ENCODE data around the gene AKR1C4. TPM values are rescaled to one million over a fixed set of nuclear protein-coding genes. Genes with fewer than 3 reads are reported as not detected.

Gene AKR1C4
- total and polyA plus RNA-seq, 2 donors (not counting 1 experiment from before 2014, with no cell fraction given) = not detected

DNA sequence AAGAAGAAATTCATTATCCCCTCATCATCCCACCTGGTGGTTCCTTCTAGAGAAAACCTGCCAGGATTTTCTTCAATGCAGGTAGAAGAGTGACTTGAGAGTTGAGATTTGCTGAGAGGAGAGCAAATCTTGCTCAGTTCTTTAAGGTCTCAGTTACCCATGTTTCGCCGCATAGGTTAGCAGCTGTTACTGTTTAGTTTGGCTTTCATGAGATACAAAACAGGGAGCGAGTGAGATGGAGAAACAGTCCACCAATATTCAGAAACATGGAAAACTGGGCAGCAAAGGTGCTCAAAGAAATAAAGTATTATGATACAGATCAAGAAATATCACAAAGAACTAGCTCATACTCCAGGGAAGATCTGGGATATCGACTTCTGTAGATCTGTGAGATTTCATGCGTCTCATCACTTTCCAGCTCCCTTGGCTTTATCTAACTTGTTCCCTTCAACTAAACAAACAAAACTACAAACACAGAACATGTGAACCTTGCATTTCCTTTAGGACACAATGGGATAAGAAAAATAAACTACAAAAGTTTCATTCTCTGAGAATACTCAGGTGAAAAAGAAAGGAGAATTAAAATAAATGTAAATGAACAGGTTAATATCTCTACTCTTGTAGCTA lies 63.4 kb downstream of the AKR1C4 start:
- no peak for TF ChIP-seq EZH2 (IDR thresholded peaks at IDR 0.05; ENCODE audit: low read length, missing control alignments)
- no peak for TF ChIP-seq CTCF (conservative IDR thresholded peaks at IDR 0.05 in 1 of 2, IDR thresholded peaks at IDR 0.05 in 1 of 2; ENCODE audit: low read depth in 1 of 2, low read length in 2 of 2)
- no peak overlapping the region for H3K9ac ChIP-seq (ENCODE audit: insufficient read depth, low read length)
- H3K9me3 ChIP-seq (ENCODE audit: control insufficient read depth, insufficient read depth, low read depth, low read length) = no peaks in the 10 kb centered on the region
- no peak overlapping the region for H3K4me3 ChIP-seq (replicated peaks in 1 of 4; ENCODE audit: control extremely low read depth in 1 of 4, insufficient read depth in 1 of 4, low read depth in 3 of 4, low read length in 4 of 4)
- no peaks in the 10 kb centered on the region for H3K36me3 ChIP-seq (ENCODE audit: control insufficient read depth, insufficient read depth, low read length)
- H3K27ac ChIP-seq (ENCODE audit: insufficient read depth, low read length) = no peak overlapping the region
- no peaks in the 10 kb centered on the region for H4K20me1 ChIP-seq (ENCODE audit: control insufficient read depth, extremely low read depth, insufficient read depth, low read length)
- no peaks in the 10 kb centered on the region for H3K79me2 ChIP-seq (ENCODE audit: control insufficient read depth, insufficient read depth, low read length)
- no peak overlapping the region for H2AFZ ChIP-seq (ENCODE audit: low read length)
- H3K4me2 ChIP-seq (ENCODE audit: extremely low read depth, insufficient read depth, low read length) = no peak overlapping the region
- DNase-seq (ENCODE audit: low read depth in 2 of 2) = no peak
- no peaks in the 10 kb centered on the region for H3K27me3 ChIP-seq (ENCODE audit: control insufficient read depth, insufficient read depth, low read length)
- no peaks in the 10 kb centered on the region for H3K4me1 ChIP-seq (ENCODE audit: control insufficient read depth, extremely low read depth, insufficient read depth, low read length)

- no peaks in the 10 kb centered on the region for H3K36me3 ChIP-seq (ENCODE audit: control insufficient read depth, insufficient read depth, low read length)
- TF ChIP-seq EZH2 (IDR thresholded peaks at IDR 0.05; ENCODE audit: low read length, missing control alignments) = no peak
- TF ChIP-seq CTCF (conservative IDR thresholded peaks at IDR 0.05 in 1 of 2, IDR thresholded peaks at IDR 0.05 in 1 of 2; ENCODE audit: low read depth in 1 of 2, low read length in 2 of 2) = no peak
- H2AFZ ChIP-seq (ENCODE audit: low read length) = no peak overlapping the region
- no peaks in the 10 kb centered on the region for H3K4me1 ChIP-seq (ENCODE audit: control insufficient read depth, extremely low read depth, insufficient read depth, low read length)
- H3K27me3 ChIP-seq (ENCODE audit: control insufficient read depth, insufficient read depth, low read length) = no peaks in the 10 kb centered on the region
- no peak overlapping the region for H3K9ac ChIP-seq (ENCODE audit: insufficient read depth, low read length)
- H3K79me2 ChIP-seq (ENCODE audit: control insufficient read depth, insufficient read depth, low read length) = no peaks in the 10 kb centered on the region
- no peaks in the 10 kb centered on the region for H4K20me1 ChIP-seq (ENCODE audit: control insufficient read depth, extremely low read depth, insufficient read depth, low read length)
- H3K4me2 ChIP-seq (ENCODE audit: extremely low read depth, insufficient read depth, low read length) = no peak overlapping the region
- no peaks in the 10 kb centered on the region for H3K9me3 ChIP-seq (ENCODE audit: control insufficient read depth, insufficient read depth, low read depth, low read length)
- H3K27ac ChIP-seq (ENCODE audit: insufficient read depth, low read length) = no peak overlapping the region
- no peak for DNase-seq (ENCODE audit: low read depth in 2 of 2)
- H3K4me3 ChIP-seq (replicated peaks in 1 of 4; ENCODE audit: control extremely low read depth in 1 of 4, insufficient read depth in 1 of 4, low read depth in 3 of 4, low read length in 4 of 4) = no peak overlapping the region
These were observed 64.2 kb downstream of the AKR1C4 start for GRCh38 chr10:5260828-5261227.

DNA sequence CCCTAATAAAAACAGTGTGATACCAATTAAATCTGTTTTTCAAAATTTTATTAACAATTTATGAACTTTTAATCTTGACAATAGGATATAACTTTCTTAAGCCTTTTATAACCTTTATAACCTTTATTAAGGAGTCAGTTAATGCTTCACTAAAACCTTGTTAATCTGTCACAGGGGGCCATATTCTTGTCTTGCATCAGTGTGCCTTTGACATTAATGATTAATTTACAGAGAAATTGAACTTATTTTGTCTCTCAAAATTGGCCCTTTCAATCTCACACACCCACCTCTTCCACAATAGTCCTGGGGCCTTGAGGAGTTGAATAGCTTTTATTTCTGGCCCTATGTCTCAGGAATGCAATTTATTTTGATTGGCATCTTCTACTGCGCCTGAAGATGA lies 68.5 kb downstream of the AKR1C4 start:
- H3K9me3 ChIP-seq (ENCODE audit: control insufficient read depth, insufficient read depth, low read depth, low read length) = no peaks in the 10 kb centered on the region
- no peaks in the 10 kb centered on the region for H3K4me1 ChIP-seq (ENCODE audit: control insufficient read depth, extremely low read depth, insufficient read depth, low read length)
- TF ChIP-seq EZH2 (IDR thresholded peaks at IDR 0.05; ENCODE audit: low read length, missing control alignments) (no peak), CTCF (conservative IDR thresholded peaks at IDR 0.05 in 1 of 2, IDR thresholded peaks at IDR 0.05 in 1 of 2; ENCODE audit: low read depth in 1 of 2, low read length in 2 of 2) (no peak)
- no peak overlapping the region for H2AFZ ChIP-seq (ENCODE audit: low read length)
- no peak for DNase-seq (ENCODE audit: low read depth in 2 of 2)
- H3K4me3 ChIP-seq (replicated peaks in 1 of 4; ENCODE audit: control extremely low read depth in 1 of 4, insufficient read depth in 1 of 4, low read depth in 3 of 4, low read length in 4 of 4) = no peak overlapping the region
- H3K27ac ChIP-seq (ENCODE audit: insufficient read depth, low read length) = no peak overlapping the region
- H3K27me3 ChIP-seq (ENCODE audit: control insufficient read depth, insufficient read depth, low read length) = no peaks in the 10 kb centered on the region
- no peak overlapping the region for H3K9ac ChIP-seq (ENCODE audit: insufficient read depth, low read length)
- no peak overlapping the region for H3K4me2 ChIP-seq (ENCODE audit: extremely low read depth, insufficient read depth, low read length)
- no peaks in the 10 kb centered on the region for H3K36me3 ChIP-seq (ENCODE audit: control insufficient read depth, insufficient read depth, low read length)
- H3K79me2 ChIP-seq (ENCODE audit: control insufficient read depth, insufficient read depth, low read length) = no peaks in the 10 kb centered on the region
- no peaks in the 10 kb centered on the region for H4K20me1 ChIP-seq (ENCODE audit: control insufficient read depth, extremely low read depth, insufficient read depth, low read length)
